GM12873 (cell line): ENCODE data around the gene CA12.

ENCODE experiments used
- CTCF ChIP-seq: IDR thresholded peaks from 2 replicates; pipeline ENCODE4 v1.5.1; 2012; ENCODE audit warnings: low read depth, mild to moderate bottlenecking, moderate library complexity, low read length, control low read depth; ENCODE audit not compliant: insufficient read depth; ENCODE audit errors: missing control alignments

Gene CA12

GRCh38 chr15:63401714-63402497 is 20.3 kb upstream of the CA12 start:
- TF ChIP-seq CTCF, result no peak

DNA sequence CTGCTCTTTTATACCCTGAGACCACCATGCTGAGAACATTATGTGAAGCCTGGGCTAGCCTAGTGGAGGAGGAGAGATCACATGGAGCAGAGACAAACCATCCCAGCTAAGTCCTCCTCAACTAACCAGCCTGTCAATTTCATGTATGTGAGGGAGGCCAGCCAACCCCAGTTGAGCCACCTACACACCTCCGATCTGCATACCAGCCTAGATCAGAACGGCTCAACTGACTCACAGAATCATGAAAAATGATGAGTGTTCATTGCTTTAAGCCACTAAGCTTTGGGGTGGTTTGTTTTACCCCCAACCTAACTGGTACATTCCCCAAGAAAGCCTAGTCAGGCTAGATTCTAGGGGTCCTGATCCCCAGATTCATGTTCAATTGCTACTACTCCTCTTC is 19.4 kb upstream of the CA12 start:
- no peak for TF ChIP-seq CTCF

GRCh38 chr15:63398456-63398855 is 16.8 kb upstream of the CA12 start:
- no peak for TF ChIP-seq CTCF

- TF ChIP-seq CTCF, result no peak
Observed at GRCh38 chr15:63396152-63396928, 14.7 kb upstream of the CA12 start.

GRCh38 chr15:63395730-63396151 is 14.1 kb upstream of the CA12 start:
- TF ChIP-seq CTCF, result no peak

- no peak for TF ChIP-seq CTCF
Observed at GRCh38 chr15:63392361-63393009, 10.8 kb upstream of the CA12 start.
